Activated CD4-positive, CD25-positive, alpha-beta regulatory T cell treated with anti-CD3 and anti-CD28 coated beads, Interleukin-2, amount 50 U/mL, for 24 hours (primary cell): ENCODE measurements around the gene NAALADL1.

Experiments
- ATAC-seq, 2 donors: fragments of 150-1000 bp; cut with Tn5 transposase; one replicate each; pipeline ENCODE4 v1.10.0; 2021; ENCODE audit warnings: mild to moderate bottlenecking in 1 of 2, moderate library complexity in 1 of 2

NAALADL1 gene, protein sequence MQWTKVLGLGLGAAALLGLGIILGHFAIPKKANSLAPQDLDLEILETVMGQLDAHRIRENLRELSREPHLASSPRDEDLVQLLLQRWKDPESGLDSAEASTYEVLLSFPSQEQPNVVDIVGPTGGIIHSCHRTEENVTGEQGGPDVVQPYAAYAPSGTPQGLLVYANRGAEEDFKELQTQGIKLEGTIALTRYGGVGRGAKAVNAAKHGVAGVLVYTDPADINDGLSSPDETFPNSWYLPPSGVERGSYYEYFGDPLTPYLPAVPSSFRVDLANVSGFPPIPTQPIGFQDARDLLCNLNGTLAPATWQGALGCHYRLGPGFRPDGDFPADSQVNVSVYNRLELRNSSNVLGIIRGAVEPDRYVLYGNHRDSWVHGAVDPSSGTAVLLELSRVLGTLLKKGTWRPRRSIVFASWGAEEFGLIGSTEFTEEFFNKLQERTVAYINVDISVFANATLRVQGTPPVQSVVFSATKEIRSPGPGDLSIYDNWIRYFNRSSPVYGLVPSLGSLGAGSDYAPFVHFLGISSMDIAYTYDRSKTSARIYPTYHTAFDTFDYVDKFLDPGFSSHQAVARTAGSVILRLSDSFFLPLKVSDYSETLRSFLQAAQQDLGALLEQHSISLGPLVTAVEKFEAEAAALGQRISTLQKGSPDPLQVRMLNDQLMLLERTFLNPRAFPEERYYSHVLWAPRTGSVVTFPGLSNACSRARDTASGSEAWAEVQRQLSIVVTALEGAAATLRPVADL

DNA sequence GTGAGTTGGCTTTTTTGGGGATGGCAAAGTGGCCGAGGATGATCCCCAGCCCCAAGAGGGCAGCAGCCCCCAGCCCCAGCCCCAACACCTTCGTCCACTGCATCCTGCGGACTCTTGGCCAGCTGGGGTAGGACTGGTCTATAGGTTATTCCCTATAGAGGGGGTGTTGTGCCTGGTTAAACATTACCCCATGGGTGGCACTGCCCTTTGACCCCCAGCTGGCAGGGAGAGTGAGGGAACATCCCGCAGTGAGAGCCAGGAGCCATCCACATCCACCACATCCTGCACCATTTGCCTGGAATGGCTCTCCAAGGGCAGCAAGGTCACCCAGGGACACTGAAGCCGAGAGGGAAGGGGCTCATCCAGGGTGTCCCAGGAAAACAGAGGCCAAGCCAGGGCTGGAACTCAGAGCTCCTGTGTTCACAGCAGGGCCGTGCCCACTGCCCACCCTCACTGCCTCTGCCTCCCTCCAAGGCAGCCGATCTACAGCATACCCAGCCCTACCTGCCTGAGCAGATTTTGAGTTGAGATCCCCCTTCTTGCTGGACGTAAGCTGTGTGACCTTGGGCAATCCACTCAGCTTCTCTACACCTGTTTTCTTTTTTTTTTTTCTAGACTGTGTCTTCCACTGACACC, at the start of gene NAALADL1:
NAALADL1 (minus strand) TSS at position 135 of the 636 bp plus-strand sequence; CDS start at position 103, 32 bp downstream.
- ATAC-seq, result no peak

DNA sequence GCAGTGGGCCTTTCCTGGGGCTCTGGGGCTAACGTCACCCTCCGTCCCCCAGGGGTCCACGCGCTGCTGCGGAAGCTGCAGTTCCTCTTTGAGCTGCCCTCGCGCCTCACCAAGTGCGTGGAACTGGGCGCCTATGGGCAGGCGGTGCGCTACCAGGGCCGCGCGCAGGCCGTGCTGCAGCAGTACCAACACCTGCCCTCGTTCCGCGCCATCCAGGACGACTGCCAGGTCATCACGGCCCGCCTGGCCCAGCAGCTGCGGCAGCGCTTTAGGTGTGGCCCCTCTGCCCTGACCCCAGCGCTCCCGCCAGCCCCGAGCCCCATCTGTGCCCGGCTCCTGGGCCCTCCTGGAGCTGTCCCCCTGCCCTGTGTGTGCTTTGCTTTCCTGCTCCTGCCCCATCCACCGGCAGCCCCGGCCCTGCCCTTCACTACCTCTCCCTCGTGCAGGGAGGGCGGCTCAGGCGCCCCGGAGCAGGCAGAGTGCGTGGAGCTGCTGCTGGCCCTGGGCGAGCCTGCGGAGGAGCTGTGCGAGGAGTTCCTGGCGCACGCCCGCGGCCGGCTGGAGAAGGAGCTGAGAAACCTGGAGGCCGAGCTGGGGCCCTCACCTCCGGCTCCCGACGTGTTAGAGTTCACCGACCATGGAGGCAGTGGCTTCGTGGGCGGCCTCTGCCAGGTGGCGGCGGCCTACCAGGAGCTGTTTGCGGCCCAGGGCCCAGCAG, 49.6 kb upstream of the NAALADL1 start:
- no peak for ATAC-seq

DNA sequence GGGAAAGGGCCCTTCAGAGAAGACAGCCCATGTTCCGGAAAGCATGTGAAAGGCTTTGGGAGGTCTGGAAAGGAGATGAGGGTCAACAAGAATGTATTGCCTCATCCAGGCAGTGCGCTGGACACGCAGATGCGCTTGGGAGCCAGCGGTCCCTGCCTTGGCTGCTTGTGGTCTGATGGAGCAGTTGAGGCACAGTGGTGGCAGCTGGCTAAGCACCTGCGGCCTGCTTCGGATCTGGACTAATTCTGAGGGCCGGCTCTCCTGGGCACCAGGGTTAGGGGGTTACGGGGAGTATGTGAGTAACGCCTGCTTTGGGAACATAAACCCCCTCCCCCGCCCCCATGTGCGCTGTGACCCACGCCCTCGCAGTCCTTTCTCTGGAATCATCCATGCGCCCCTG, 48.7 kb upstream of the NAALADL1 start:
- ATAC-seq, result no peak

DNA sequence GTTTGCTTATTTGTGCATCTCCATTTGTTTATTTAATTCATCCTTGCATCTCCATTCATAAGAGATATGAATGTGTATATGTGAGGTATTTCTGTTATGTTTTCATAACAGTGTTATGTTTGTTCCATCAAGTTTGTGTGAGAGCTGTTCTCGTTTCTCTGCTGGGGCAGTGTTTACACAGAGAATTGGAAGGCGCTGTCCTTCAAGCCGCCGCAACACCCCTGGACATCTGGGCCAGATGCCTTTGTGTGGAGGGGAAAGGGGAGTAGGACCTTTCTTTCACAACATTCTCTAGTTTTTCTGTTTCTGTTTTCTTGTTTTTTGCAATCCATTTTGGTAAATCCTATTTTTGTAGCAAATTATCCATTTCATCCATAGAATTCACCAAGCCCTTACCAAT, 46.3 kb upstream of the NAALADL1 start:
- ATAC-seq, result no peak

DNA sequence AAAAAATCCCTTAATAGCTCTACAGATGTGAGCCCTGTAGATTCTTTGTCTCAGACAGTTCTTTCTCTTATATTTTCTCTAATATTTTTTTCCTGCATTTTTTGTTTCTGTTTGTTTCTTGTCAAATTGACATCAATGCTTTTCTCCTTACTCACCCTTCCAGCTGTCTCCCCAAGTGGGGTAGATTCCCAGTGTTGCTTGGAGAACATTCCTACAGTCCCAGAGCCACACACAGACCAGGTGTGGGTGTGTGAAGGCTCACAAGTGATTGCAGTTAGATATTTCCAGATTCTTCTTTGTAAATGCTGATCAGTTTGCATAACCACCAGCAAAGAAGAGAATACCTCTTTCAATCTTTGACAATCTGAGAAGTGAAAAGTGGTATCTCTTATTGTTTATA, 45.1 kb upstream of the NAALADL1 start:
- no peak for ATAC-seq

DNA sequence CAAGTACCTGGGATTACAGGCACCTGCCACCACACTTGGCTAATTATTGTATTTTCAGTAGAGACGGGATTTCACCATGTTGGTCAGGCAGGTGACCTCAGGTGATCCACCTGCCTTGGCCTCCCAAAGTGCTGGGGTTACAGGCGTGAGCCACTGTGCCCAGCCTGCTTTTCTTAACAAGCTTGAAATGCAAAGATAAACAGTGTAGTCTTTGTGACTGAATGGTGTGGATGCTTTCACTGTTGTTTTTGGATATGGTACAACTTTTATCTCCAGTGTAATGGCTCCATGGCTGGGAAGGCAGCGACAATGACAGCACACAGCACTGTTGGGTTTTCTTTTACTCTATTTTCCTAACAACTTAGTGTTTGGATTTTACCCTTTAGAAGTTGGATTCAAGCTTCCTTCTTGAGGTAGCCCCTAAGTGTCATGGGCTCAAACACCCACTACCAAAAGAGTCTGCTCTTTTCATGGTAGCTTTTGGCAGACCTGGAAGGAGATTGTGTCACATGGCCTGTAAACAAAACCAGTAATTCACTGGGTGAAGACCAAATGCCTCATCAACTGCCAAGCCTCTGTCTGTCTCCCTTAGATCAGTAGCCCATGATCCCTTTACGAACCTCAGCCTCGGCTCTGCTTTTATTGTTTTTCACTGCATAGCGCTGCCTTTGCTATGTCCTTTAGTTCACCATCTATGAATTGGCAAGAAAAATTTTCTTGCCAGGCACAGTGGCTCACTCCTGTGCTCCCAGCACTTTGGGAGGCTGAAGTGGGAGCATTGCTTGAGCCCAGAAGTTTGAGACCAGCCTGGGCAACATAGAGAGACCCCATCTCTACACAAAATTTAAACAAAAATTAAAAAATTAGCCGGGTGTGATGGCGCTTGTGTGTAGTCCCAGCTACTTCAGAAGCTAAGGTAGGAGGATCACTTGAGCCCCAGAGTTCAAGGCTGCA, 44.1 kb upstream of the NAALADL1 start:
- ATAC-seq, result no peak

DNA sequence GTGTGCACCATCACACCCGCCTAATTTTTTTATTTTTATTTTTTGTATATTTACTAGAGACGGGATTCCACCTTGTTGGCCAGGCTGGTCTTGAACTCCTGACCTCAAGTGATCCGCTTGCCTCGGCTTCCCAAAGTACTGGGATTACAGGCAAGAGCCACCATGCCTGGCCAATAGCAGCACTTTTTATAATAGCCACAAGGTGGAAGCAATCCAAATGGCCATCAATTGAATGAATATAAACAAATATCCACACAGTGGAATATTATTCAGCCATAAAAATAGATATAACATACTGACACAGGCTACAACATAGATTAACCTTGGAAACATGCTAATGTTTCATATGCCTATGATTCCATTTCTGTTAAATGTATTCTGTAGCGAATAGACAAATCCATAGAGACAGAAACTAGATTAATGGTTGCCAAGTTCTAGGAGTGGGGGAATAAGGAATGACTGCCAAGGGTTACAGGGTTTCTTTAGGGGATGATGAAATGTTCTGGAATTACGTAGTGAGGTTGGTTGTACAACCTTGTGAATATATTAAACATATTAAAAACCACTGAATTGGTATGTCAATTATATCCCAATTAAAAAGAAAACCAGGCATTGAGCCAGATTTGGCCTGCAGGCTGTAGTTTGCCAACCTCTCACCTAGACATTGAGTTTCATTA, 42.5 kb upstream of the NAALADL1 start:
- ATAC-seq, result no peak

DNA sequence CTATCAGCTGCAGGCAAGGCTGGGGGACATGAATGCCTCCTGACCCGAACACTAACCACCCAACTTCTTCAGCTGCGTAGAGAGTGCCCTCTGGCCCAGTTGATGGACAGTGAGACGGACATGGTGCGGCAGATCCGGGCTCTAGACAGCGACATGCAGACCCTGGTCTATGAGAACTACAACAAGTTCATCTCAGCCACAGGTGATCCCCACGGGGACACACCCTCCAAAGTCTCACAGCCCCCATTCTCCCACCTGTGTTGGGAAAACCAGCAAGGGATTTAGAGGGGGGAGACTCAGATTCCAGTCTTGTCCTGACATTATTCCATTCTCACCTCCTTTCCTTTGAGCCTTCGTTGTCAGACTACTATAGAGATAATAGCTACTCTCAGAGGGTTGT, 38.6 kb upstream of the NAALADL1 start:
- ATAC-seq, result no peak

DNA sequence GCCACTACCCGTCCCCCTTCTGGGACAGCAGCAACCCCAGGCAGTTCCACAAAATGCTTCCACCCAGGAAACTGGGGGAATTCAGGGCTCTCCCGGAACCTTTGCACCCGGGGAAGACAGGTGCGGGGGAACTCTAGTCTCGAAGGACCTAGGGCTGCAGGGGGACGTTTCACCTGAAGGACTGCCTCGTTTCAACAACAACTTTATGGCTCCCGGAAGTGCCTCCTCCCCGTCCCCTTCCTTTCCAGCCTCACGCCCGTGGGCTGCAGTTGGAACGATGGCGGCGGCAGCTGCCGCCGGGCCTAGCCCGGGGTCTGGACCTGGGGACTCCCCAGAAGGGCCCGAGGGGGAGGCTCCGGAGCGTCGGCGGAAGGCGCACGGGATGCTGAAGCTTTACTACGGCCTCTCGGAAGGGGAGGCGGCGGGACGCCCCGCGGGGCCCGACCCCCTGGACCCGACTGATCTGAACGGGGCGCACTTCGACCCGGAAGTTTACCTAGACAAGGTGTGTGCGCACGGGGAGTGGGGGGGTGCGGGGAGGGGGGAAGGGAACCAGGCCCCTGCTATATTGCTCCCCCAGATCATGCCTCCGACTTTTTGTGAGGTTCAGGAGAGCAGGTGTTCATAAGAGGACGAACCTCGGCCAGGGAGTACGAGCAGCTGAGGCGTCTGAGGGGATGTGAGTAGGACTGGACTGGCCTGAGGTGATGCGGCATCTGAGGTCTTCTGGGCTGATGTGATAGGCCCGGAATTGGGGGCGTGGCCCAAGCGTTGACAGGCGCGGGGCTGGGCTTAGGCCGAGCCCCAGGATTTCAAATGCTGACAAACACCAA, 37.8 kb upstream of the NAALADL1 start, which contains the start of gene VPS51:
VPS51 (plus strand) TSS at position 241 of the 833 bp plus-strand sequence; CDS start at position 278, 37 bp downstream.
- peak; percentile 95 for ATAC-seq

DNA sequence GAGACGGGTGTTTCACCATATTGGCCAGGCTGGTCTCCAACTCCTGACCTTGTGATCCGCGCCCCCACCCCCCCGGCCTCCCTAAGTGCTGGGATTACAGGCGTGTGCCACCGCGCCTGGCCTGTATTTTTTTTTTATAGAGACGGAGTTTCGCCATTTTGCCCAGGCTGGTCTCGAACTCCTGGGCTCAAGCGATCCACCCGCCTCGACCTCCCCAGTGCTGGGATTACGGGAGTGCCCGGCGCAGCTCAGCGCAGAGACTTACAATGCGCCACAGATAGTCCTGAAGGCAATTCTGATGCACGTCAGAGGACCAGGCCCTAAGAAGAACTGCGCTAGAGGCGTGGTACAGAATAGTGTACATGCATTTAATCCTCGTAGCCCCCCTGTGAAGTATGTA, 37.1 kb upstream of the NAALADL1 start:
- ATAC-seq, result no peak

DNA sequence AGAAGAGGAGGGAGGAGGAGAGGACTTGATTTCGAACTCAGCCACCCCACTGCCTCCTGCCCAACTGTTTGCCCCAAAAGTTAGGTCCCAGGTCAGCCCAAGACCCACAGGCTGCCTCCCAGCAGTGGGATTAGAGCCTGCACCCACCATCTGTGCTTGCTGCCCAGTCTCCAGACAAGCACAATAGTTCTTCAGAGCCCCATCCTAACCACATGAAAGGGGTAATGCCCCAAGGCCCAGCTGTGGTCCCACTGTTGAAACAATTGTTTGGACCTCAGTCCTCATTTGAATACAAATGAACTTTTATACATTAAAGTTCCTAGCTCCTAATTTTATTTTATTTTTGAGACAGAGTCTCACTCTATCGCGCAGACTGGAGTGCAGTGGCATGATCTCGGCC, 32.3 kb upstream of the NAALADL1 start:
- ATAC-seq, result no peak

DNA sequence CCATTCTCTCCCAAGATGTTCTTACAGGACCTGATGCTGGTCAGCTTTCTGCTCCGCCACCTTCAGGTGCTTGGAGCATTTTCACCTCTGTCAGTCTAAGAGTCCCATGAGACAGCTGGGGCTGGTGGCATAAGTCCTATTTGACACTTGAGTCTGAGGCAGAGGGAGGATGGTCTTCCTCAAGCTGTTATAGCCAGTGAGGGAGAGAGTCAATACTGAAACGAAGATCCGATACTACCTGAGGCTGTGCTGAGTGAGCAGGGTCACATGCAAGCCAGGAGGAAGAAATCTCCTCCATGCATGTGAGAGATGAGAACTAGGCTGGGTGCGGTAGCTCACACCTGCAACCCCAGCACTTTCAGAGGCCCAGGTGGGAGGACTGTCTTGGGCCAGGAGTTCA, 31.3 kb upstream of the NAALADL1 start:
- ATAC-seq, result no peak

DNA sequence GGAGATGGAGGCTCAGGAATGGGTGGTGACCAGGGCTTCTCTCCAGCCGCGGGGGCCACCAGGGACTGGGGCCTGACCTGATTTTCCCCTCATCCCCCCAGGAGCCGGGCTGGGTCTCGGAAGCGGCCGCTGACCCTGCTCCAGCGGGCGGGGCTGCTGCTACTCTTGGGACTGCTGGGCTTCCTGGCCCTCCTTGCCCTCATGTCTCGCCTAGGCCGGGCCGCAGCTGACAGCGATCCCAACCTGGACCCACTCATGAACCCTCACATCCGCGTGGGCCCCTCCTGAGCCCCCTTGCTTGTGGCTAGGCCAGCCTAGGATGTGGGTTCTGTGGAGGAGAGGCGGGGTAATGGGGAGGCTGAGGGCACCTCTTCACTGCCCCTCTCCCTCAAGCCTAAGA, 29.5 kb upstream of the NAALADL1 start:
- no peak for ATAC-seq

DNA sequence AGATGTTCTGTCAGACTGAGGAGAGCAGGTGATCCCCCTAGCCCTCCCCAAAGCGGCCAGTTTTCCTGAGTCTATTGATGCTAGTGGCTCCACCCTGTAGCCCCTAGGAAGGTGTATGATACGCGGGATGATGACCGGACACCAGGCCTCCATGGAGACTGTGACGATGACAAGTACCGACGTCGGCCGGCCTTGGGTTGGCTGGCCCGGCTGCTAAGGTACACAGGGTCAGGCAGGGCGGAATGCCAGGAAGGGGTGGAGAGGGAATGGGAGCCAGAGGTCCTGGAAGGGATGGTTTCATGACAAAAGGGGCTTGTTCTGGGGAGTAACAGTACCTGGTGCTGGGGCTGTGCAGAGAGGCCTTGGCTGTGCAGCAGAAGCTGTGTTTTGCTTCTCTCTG, 28.9 kb upstream of the NAALADL1 start:
- ATAC-seq, result no peak

DNA sequence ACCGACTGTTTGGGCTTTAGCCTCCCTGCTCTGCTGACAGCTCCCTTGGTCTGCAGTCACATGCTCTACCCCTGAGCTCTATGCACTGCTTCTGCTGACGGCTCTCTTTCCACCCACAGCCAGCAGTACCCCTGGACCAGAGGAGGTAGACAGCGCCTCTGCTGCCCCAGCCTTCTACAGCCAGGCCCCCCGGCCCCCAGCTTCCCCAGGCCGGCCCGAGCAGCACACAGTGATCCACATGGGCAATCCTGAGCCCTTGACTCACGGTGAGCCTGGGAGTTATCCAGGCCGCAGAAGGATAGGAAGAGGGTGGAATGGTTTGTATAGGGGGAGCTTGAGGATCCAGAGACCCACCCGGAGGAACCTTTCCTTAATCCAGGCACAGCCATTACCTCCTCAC, 28.5 kb upstream of the NAALADL1 start:
- no peak for ATAC-seq

DNA sequence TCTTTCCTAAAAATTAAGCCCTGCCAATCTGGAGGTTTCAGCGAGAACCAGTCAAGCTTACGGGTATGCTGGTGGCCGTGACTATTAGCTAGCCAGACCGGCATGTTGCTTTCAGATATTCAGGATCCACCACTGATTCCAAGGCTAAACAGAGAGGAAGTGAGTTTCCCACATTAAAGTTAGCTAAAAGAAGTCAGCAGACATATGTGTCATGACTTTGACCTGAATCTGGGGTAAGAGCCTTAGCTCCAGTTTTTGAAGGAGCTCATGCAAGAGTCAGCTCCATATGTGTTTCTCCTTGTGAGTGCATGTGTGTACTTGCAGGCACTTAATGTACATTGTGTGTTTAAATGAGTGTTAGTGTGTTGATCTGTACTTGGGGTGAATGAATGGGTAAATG, 27.1 kb upstream of the NAALADL1 start:
- ATAC-seq, result no peak

DNA sequence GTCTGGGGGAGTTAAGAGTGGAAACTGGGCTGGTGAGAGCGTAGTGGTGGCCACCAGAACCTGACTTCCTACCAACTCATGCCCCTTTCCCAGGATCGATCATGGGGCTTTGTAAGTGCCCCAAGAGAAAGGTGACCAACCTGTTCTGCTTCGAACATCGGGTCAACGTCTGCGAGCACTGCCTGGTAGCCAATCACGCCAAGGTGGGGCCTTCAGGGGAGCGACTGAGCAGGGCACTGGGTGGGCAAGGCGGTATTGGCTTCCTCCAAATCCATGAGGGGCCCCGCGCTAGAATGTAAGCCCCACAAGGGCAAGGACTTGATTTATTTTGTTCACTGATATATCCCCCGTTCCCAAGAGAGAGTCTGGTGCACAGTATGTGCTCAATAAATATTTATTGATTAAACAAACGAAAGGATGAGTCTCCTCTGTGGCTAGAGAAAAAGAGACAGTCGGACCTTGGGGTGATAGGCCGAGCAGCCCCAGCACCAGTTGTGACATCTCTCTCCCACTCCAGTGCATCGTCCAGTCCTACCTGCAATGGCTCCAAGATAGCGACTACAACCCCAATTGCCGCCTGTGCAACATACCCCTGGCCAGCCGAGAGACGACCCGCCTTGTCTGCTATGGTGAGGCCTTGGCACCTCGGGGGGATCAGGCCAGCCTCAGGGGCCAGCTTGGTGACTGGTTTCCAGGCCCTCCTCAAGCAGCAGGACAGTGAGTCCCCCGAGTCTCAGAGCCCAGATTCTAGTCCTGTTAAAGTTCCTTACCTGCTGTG, 26.4 kb upstream of the NAALADL1 start:
- no peak for ATAC-seq

DNA sequence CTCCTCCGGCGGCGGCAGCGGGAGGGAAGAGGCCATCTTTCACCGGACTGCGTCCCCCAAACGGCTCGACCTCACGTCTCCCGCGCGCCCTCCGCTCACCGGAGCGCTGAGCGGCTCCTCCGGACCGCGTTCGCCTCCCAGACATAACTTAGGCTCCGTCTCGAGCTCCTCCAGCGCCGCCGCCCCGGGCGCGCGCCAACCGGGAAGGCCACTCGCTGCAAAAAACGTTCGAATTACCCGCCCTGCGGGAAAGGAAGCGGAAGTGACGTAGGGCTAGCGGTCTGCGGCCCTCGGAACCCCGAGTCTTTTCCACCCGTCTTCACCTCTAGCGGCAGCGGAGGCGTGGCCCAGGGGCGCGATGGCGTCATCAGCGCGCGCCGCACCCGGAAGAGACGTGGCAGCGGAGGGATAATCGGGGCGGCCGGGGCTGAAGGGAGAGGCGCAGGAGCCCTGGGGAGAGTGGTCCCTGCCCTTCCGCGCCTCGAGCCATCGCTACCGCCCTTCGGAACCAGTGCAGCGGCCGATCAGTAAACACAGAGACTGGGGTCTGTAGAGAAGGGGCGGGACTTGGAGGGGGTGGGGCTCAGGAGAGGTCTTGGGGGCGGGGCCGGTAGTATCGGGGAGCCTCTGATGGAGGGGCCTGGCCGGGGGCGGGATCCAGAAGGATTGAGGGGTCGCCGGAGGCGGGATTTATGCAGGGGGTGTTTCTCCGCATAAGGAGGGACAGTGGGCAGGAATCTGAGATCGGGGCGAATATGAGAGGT, 25.7 kb upstream of the NAALADL1 start, which contains the start of the genes CDCA5 and ZFPL1:
CDCA5 (minus strand) TSS at position 207 of the 764 bp plus-strand sequence; CDS start at position 145, 62 bp downstream.
ZFPL1 (plus strand) TSS at position 389 of the 764 bp plus-strand sequence. CDS start 477 bp downstream, outside the sequence.
- peak; percentile 93 to 94 for ATAC-seq
